Brain pericyte (primary cell): ENCODE results near the gene LMNA.
"Not testable (repeated sequence)": the region's sequence is repeated elsewhere in the genome, so short reads cannot be mapped to it uniquely, and the experiment has no call there.

Experiments used
- DNase-seq: peaks from one replicate; pipeline ENCODE4 v3.0.0-alpha.2; 2012; ENCODE audit warnings: low read depth, low spot score

Gene LMNA

DNA sequence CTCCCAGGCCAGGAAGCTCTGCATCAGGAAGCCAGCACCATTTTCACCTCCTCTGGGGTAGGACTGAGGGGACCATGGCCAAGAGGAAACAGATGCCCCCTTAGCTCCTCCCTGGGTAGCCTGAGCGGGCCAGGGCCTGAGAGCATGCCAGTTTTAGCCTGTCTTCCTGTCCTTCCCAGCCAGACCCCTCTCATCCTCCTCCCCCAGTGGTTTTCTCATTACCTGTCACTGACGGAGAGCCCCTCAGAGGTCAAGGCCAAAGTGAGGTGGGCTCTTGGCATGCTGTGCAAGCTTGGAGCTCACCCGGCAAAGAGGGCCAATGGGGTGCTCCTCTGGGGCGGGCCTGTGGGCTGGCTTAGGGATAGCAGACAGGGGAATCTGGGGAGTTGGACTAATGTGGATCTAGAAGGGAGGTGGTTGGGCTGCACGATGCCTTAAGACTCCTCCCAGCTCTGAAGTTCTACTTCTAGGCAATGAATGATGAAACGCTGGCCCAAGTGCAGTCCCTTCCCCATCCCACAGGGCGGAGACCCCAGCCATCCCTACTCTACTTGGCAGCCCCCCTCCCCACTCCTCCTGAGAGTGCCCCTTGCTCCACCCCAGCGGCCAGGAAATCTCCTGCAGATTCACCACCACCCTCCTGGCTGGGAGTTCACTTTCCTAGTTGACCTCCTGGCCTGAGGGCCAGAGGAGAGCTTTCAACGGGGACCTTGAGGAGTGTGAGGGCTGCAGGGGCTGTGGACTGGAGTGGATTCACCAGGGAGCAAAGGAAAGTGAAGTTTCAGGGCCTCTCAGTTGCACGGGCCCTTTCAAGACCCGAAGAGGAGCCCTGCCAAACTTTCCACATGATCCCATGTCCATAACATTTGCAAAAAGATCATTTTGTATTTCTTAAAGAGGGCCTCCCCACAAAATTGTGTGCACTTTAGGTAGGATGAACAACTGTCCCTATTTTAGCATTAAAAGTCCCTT lies 9.4 kb upstream of the LMNA start:
- DNase-seq, result no peak

GRCh38 chr1:156106624-156107488 lies 7.7 kb upstream of the LMNA start:
- DNase-seq, result no peak

DNA sequence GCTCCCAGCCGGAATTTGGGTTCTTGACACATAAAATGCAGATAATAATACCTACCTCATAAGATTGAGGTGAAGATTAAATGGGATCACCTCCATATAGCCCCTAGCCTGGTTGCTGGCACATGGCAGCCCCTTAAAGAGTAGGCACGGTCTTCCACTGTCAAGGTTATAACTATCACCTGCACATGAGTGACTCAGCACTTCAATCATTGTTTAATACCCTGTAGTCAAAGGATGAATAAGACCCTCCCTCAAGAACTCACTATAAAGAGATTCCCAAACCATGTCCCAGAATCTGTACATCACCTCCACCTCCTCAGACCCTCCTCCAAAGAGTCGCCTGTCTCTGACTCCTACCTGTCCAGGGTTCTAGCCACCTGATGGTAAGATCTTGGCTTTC lies 6.5 kb upstream of the LMNA start:
- no peak for DNase-seq

- no peak for DNase-seq
Measured at GRCh38 chr1:156108664-156109241, 5.8 kb upstream of the LMNA start.

- no peak for DNase-seq
Measured at GRCh38 chr1:156110252-156110651, 4.3 kb upstream of the LMNA start.

DNA sequence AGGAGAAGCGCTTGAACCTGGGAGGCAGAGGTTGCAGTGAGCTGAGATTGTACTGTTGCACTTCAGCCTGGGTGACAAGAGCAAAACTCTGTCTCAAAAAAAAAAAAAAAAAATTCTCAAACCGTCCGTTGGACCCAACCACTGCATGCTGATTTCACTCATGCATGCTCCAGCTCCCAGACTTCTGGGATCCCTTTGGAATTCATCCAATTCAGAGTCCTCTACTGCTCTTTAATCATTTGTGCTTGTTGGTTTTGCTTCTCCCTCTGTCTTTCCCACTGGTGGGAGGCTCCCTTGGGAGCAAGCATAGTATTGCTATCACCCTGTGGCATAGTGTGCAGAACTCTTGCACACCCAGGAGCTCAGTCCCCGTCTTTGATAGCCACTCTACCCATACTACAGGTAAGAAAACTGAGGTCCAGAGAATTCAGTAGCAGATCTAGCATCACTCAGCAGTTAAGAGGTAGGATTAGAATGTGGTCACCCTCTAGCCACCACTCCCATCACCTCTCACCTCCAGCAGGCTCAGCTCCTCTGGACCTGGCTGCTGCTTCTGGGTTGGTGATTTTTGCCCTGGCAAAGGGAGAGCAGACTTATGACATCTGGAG lies 3.1 kb upstream of the LMNA start:
- no peak for DNase-seq

DNA sequence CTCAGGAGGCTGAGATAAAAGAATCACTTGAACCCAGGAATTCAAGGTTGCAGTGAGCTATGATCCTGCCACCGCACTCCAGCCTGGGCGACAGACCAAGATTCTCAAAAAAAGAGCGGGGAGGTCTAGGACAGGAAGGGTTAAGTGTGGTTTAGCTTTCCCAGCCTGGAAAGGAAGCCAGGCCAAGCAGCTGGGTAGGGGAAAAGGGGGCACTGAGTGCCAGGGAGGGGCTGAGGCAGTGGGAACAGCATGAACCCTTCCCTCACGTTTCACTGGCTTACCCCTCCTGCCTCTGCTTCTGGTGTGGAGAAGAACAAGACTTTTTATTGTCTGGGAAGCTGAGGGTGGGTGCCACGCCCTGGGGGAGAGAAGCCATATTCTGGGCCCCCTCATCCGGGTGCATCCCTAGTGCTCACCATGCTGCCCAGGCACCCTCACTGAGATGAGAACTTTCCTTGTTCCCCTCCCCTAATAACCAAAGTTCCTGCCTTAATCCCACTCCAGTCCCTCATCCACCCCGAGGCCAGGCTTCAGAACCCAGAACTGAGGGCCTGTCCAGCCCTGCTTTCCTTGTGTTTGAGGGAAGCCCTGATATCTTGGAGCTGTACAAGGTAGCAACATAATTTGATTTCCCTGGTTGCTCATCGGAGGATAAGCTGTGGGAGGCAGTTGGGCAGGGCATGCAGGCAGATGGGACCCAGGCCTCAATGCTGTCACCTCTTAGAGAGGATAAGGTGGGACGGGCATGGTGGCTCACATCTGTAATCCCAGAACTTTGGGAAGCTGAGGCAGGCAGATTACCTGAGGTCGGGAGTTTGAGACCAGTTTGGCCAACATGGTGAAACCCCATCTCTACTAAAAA lies 2.0 kb upstream of the LMNA start:
- DNase-seq, result no peak

DNA sequence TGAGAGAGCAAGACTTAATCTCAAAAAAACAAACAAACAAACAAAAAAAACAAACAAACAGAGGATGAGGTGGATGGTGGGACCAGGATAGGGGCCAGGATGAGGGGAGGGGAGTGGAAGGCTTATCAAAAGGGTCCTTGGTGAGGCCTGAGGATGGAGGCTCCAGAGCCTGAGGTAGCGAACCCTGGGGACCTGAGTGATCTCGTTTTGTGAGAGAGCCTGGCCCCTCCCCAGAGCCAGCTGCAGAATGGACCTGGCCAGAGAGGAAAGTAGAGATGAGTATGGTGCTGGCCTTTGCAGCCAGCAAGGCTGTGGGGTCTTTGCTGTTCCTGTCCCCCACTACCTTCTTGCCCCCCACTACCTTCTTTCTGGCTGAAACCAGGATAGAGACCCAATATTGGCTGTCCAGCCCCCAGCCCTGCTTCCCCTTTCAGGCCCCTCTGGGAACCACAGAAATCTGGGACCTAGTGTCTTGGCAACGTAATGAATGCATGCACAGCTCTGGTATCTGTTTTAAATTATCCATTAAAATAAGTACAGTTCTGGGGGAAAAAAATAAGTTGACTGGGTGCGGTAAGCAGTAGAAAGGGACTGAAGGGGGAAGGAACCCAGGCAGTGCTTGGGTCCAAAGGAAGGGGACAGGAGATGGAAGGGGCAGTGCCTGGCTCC lies 1.1 kb upstream of the LMNA start:
- no peak for DNase-seq

DNA sequence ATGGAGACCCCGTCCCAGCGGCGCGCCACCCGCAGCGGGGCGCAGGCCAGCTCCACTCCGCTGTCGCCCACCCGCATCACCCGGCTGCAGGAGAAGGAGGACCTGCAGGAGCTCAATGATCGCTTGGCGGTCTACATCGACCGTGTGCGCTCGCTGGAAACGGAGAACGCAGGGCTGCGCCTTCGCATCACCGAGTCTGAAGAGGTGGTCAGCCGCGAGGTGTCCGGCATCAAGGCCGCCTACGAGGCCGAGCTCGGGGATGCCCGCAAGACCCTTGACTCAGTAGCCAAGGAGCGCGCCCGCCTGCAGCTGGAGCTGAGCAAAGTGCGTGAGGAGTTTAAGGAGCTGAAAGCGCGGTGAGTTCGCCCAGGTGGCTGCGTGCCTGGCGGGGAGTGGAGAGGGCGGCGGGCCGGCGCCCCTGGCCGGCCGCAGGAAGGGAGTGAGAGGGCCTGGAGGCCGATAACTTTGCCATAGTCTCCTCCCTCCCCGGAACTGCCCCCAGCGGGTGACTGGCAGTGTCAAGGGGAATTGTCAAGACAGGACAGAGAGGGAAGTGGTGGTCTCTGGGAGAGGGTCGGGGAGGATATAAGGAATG lies 505 bp downstream of the LMNA start:
- no peak for DNase-seq

GRCh38 chr1:156115514-156116374 lies 1.2 kb downstream of the LMNA start:
- DNase-seq, result no peak

GRCh38 chr1:156116731-156117130 lies 2.2 kb downstream of the LMNA start:
- DNase-seq, result not testable (repeated sequence)

GRCh38 chr1:156117414-156118176 lies 3.1 kb downstream of the LMNA start:
- DNase-seq, result no peak

DNA sequence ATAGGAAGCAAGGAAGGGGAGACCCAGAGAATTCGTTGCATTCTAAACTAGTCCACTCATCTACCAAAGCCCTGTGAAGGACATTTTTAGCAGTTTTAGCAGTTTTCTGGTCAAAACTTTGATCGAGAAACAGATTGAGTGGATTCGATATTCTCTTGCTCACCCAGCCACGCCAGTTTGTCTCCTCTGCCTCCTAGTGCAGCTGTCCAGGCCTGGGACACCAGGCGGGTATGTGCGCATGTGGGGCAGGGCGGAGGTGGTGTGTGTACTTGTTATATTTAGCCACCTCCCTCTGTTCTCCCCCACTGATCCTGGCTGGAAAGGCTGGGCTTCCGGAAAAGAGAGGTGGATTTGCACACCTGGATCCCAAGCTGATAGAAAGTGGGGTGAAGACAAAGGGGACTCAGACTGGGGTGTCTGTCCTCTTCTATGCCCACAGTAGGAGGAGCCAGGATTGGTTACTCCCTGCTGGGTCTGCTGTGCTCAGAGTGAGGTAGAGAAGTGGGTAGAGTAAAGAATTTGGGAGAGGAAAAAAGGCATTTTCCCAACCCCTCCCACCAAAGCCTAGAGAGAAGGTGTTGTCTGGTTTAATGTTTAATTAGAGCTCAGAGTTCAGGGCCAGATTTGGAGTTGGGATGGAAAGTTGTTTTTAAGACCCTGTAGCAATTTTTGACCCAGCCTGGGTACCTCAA lies 3.8 kb downstream of the LMNA start:
- no peak for DNase-seq

GRCh38 chr1:156119503-156120209 lies 5.1 kb downstream of the LMNA start:
- no peak for DNase-seq

DNA sequence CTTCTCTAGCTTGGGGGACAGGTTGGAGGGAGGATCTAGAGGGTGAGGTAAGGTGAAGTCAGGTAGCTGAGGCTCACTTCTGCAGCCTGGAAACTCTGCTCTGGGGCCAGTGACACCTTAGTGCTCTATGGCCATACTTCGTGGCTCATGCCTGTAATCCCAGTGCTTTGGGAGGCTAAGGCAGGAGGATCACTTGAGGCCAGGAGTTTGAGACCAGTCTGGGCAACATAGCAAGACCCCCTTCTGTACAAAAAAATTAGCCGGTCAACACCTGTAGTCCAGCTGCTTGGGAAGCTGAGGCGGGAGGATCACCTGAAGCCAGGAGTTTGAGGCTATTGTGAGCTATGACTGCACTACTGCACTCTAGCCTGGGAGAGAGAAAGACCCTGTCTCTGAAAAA lies 5.8 kb downstream of the LMNA start:
- no peak for DNase-seq

DNA sequence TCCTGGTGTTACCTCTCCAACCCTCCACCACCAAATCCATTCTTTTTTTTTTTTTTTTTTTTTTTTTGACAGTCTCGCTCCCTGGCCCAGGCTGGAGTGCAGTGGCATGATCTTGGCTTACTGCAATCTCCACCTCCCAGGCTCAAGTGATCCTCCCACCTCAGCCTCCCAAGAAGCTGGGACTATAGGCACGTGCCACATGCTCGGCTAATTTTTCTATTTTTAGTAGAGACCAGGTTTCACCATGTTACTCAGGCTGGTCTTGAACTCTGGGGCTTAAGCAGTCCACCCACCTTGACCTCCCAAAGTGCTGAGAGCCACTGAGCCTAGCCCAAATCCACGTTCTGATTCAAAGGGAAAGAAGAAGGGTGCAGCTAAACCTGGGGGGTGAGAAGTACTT lies 6.5 kb downstream of the LMNA start:
- DNase-seq, result not testable (repeated sequence)

GRCh38 chr1:156121457-156121856 lies 6.9 kb downstream of the LMNA start:
- no peak for DNase-seq
